ENCODE measurements around the gene SLC6A9.
A peak's percentile ranks its signal among the peaks of the same experiment; 100 is the strongest.

Gene SLC6A9

GRCh38 chr1:44050261-44050660, 19.0 kb upstream of the SLC6A9 start:
- intact Hi-C loops (cut with DNase I) = no loop called here
- no peak for DNase-seq

- intact Hi-C loops (cut with DNase I) = no loop called here
- DNase-seq = no peak
Measured at GRCh38 chr1:44049839-44050238, 18.6 kb upstream of the SLC6A9 start.

GRCh38 chr1:44048532-44049215, 17.4 kb upstream of the SLC6A9 start:
- intact Hi-C loops (cut with DNase I) = no loop called here

DNA sequence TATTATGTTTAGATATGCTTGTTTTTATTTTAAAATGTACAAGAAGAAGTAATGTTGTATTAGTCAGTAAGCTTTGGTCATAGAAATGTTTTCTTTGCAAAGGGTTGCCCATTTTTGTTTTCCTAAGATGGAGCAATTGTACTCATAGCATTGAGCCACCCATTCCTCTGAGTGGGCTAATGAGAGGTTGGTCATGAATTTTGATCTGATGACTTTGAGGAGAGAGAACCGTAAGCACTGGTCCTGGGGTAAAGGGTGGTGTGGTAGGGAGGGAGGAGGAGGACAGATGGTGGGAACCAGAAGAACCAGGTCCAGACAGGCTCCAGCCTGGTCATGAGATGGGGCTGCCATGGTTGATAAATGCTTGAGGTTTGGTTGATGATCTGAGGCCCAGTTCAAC, 15.9 kb upstream of the SLC6A9 start:
- intact Hi-C loops (cut with DNase I) = no loop called here

More at GRCh38 chr1:44048532-44049215, 17.4 kb upstream of the SLC6A9 start:
- DNase-seq = no peak

DNA sequence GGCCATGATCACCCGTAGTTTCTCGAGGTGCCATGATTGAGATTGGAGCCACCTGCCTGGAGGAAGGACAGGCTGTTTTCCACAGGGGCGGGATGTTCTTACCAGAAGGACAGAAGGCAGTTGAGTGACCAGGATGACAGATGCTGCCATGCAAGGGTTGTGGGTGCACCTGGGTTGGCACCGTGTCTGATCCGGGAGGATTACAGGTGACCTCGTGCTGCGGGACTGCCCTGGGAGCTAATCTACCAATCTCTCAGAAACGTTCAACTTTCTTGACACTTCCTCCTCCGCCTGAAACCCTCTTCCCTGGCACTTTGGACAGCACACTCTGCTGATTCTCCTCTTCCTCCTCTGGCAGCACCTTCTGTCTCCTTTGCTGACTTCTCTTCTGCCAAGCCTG, 13.8 kb upstream of the SLC6A9 start:
- intact Hi-C loops (cut with DNase I) = no loop called here
- peak in 1 of 42 donors; percentile 27 for DNase-seq

More for the DNA sequence above, 15.9 kb upstream of the SLC6A9 start:
- DNase-seq = no peak

DNA sequence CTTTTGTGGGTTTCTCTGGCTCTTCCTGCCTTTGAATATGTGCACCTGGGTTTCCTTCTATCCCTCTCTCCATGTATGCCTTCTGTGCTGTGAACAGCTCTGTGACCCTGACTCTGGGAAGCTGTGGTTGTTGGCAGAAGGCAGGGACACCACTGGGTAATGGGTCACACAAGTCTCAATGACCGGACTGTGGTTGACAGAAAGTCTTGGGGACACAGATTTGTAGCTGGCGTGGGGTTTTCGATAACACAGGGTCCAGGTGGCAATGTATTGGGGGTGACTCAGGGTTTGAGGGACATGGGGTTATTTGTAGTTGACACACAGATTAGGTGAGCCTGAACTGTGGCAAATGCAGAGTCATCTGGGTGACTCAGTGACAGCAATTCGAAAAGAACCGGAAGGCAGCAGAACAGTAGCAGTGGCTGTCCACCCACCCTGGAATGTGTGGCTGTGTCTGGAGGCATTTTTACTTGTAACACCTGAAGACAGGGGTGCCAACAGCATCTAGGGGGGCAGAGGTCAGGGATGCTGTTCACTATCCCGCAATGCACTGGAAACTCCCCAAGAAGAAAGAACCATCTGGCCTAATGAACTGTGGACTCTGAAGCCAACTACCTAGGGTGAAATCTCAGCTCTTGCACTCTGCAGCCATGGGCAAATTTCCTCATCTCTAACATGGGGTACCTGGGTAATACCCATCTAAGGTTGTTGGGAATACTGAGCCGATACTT, 13.0 kb upstream of the SLC6A9 start:
- intact Hi-C loops (cut with DNase I) = no loop called here
- peak in 1 of 42 donors; percentile 12 for DNase-seq

DNA sequence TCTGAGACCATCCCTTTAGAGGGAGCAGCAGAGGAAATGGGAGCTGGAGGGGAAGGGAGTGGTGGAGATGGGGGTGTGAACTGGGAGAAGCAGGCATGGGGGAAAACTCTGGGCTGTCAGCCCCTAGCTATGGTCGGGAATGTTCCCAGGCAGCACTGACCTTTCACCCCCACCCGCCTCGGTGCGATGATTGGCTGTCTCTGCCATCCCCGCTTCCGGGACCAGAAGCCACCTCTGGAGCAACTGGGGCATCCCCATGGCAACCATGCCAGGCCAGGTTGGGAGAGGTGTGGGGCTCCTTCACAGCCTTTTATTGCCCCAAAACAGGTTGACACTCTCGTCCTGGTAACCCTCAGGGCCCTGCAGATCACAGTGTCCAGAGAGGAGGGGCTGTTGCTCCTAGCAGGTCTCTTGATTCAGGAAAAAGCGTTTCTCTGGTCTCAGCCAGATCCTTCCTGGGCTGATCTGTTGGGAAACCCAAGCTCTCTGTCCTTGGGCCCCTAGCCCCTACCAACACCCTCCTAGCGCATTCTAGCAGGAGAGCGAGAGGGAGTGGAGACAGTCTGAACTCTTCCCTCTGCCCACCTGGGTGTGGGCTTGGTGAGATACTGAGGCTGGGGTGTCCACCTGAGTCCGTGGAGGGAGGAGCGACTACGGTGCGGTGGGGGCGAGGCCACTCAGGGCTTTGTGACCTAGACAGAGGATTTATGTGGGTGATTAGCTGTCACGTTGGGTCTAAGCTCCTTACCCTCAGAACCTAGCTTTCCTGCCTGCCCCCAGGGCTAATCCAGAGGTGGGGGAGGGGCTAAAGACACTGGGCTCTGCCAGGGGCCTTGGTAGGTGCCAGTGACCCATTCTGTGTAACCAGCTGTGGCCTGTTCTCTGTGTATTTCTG, 12.2 kb upstream of the SLC6A9 start:
- intact Hi-C loops (cut with DNase I) = no loop called here
- DNase-seq = peak in 1 of 42 donors; percentile 21

DNA sequence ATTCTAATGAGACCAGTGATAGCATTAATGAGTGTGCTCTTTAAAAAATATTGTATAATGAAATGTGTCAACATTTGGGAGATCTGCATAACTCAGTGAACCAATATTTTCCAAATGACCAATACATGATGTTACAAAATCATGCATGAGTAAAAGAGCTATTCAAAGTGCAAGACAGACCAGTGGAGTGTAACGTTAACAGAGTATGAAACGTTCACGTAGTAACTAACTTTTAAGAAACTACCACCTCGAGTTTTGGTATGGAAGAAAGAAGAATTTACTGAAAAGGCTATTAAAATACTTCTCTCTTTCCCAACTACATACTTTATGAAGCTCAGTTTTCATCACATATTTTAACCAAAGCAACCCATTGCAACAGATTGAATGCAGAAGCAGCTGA, 9.6 kb upstream of the SLC6A9 start:
- intact Hi-C loops (cut with DNase I) = no loop called here
- no peak for DNase-seq

- intact Hi-C loops (cut with DNase I) = no loop called here
- no peak for DNase-seq
Measured at GRCh38 chr1:44040418-44040817, 9.2 kb upstream of the SLC6A9 start.

DNA sequence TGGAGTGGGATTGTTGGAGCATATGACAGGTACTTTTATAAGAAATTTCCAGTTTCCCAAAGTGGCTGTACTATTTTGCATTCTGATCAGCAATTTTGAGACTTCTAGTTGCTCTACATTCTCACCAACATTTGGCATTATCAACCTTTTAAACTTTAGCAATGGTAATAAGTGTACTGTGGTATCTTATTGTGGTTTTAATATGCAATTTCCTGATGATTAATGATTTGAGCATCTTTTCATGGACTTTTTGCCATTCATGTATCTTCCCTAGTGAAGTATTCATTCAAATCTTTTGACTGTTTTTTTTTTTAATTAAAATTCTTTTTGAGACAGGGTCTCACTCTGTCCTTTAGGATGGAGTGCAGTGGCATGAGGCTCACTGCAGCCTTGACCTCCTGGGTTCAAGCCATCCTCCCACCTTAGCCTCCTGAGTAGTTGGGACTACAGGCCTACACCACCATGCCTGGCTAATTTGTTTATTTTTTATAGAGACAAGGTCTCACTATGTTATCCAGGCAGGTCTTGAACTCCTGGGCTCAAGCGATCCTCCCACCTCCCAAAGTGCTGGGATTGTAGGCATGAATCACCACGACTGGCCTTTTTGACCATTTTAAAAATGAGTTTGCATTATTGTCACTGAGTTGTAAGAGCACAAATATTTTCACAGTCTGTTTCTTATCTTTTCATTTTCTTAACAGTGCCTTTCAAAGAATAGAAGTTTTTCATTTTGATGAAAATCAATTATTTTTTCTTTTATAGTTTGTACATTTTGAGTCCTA, 7.8 kb upstream of the SLC6A9 start:
- intact Hi-C loops (cut with DNase I) = loop anchor here (10.0 kb wide), 2 partner anchors 104 to 274 kb away; partner anchors contain the start of gene ARTN
- DNase-seq = no peak

DNA sequence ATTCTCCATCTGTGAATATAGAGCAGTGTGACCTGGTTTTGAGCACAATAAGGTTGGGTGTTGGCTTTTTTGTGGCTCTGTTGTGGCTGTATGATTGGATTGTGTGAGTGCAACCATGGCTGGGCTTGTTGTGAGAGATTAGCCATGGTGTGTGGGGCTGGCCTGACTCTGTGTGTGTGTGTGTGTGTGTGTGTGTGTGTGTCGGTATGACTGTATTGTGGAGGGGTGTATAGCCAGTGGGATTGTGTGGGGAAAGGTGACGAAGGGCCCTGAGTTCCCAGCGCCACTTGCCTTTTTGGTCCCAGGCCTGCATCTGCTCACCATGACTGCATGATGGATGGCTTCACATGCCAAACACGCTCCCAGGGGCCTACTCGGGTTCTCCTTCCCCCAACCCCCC, 5.9 kb upstream of the SLC6A9 start:
- DNase-seq = no peak
- intact Hi-C loops (cut with DNase I) = loop anchor here (10.0 kb wide), 2 partner anchors 102 to 272 kb away; partner anchors contain the start of gene ARTN

- peak; percentile 69 to 93 (median 84) for DNase-seq
Measured at GRCh38 chr1:44036409-44037139, 5.3 kb upstream of the SLC6A9 start.

DNA sequence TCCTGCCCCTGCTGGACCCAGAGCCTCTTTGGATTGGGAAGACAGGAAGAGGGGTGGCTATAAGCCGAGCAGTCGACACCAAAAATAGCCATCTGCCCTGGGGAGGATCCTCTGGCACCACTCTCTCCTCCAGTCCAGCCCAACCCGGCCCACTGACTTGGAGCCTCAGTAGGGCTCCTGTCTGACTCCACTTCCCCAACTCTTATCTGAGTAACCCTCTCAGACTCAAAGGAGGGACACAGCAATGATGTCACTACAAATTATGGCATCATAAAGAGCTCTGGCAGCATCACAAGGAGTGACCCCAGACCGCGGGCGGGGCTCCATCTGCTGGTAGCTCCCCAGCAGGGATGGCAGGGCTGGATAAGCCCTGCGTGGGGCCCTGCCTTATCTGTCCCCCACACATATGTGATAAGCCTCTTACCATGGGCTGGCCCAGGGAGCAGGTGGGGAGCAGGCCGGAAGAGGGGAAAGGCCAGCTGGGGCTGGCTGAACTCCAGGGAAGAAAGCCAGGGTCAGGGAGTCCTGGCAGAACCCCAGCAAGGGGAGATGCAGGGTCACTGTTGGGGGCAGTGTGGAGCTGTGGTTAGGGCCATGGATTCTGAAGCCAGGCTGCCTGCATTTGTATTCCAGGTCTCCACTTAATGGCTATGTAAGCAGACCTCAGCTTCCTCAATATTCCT, 4.6 kb upstream of the SLC6A9 start:
- intact Hi-C loops (cut with DNase I) = loop anchor here (10.0 kb wide), 2 partner anchors 101 to 271 kb away; partner anchors contain the start of gene ARTN
- DNase-seq = peak in 7 of 42 donors; percentile 18 to 73 (median 42)

More at GRCh38 chr1:44036409-44037139, 5.3 kb upstream of the SLC6A9 start:
- intact Hi-C loops (cut with DNase I) = loop anchor here (10.0 kb wide), 2 partner anchors 102 to 272 kb away; partner anchors contain the start of gene ARTN

DNA sequence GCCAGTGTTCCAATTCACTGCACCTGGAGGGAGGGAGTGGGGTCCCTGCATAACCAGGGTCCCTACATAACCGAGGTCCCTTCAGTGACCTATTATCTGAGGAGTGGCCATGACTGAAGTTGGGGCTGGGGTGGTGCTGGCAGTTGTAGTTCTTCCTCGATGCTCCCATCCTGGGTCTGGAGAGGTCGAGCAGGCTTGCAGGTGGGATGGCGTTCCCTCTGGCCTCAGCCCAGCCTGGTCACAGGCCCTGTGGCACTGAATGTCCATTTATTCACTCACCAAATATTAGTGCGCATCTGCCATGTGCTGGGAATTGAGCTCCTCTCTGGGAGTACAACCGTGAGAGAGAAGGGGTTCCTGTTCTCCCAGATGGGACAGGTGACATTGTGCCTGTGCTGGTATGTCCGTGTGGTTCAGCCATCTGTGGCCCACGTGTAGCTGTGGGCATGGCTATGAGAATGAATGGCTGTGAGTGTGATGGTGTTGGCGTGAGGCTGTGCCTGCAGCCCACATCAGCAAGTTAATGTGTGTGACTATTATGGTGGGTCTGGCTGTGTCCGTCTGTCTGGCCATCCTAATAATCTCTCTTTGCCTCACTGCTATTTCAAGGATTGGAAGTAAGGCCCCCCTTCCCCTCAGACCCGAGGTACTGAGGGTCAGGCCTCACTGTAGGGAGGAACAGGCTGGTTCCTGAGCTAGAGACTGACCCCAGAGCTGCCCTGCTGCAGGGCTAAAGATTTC, 3.9 kb upstream of the SLC6A9 start:
- intact Hi-C loops (cut with DNase I) = loop anchor here (10.0 kb wide), 2 partner anchors 100 to 270 kb away; partner anchors contain the start of gene ARTN

GRCh38 chr1:44034423-44034822, 3.2 kb upstream of the SLC6A9 start:
- intact Hi-C loops (cut with DNase I) = loop anchor here (10.0 kb wide), 2 partner anchors 100 to 270 kb away; partner anchors contain the start of gene ARTN
- DNase-seq = no peak

More for the DNA sequence above, 3.9 kb upstream of the SLC6A9 start:
- DNase-seq = no peak

DNA sequence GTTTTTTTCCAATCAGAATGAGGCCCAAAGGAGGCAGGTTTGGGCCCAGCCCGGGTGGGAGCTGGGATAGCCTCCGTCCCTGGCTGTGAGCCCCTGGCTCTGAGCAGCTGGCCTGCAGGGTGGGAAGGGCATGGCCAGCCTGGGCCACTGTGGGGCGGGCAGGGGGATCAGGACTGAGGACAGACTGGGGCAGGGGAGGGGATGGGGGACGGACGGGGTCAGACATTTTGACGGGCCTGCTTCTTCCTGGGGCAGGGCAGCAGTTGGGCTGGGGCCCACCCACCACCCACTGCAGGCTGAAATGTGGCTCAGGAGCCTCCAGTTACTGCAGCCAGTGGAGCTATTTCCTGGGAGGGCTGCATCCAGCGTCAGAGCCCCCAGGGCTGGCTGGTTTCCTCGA, 2.5 kb upstream of the SLC6A9 start:
- intact Hi-C loops (cut with DNase I) = loop anchor here (10.0 kb wide), 2 partner anchors 99 to 269 kb away; partner anchors contain the start of gene ARTN
- peak in 1 of 42 donors; percentile 31 for DNase-seq

Data from head of caudate nucleus (tissue), 42 donors.